Liver (tissue), 3 donors: Measurements from ENCODE around the gene BRINP3.

Experiments used
- CTCF ChIP-seq: fragments of 150-350 bp; IDR thresholded peaks from 2 replicates; pipeline ENCODE4 v1.5.1; 2017; ENCODE audit warnings: improper control_type of control experiment, low read depth, low read length; ENCODE audit not compliant: missing input control
- GABPA ChIP-seq, 2 donors: IDR thresholded peaks in 1 of 2; conservative IDR thresholded peaks in 1 of 2; 2 replicates each; pipeline ENCODE4 v1.6.1; 2016; ENCODE audit warnings: antibody characterized with exemption in 2 of 2, mild to moderate bottlenecking in 1 of 2, moderate library complexity in 1 of 2
- SP1 ChIP-seq: IDR thresholded peaks from 2 replicates; pipeline ENCODE4 v1.6.1; 2018; ENCODE audit warnings: antibody characterized with exemption, mild to moderate bottlenecking
- donor health status: healthy.
- donor health status: healthy.

- TF ChIP-seq SP1 = no peak
- no peak for TF ChIP-seq CTCF
- TF ChIP-seq GABPA (IDR thresholded peaks at IDR 0.05 in 1 of 2, conservative IDR thresholded peaks at IDR 0.05 in 1 of 2) = no peak
Observed at GRCh38 chr1:190376044-190376443, 101.6 kb downstream of the BRINP3 start.
